Epidermal melanocyte (primary cell): ENCODE measurements around the gene STX16.
A peak's percentile ranks its signal among the peaks of the same experiment; 100 is the strongest.

Experiments used
- DNase-seq: peaks from one replicate; pipeline ENCODE4 v3.0.0; 2011; ENCODE audit warnings: low spot score; ENCODE audit not compliant: insufficient read length

Gene STX16

DNA sequence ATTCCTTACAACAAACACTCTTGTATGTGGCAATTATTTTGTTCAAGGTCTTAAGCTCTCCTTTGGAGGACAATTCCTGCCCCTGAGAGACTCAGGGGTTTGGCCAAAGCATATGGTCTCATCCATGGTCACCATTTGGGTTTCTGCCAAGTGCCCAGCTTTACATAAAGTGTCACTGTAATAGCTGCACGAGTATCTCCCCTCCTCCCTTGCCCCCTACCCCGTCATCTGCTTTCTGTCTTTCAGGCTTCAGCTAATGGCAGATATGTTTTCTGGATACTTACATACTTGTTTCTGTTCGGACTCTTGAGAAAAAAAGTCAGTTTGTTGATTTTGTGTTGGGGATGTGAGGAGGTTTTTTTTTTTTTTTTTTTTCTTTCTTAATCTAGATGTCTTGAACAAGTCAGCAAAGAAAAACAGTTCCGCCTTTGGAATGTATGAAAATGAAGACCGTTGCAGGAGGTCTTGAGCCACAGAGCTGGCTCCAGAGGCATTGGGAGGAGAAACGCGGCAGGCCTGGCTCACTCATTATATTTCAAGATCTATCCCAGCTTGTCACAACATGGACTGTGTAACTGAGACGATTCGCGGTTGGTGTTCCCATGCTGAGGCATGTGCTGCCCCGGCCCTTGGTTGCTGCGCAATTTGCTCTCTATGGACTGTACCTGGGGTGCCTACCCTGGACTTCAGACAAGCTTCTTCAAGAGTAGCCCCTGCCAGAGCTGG lies 32.6 kb upstream of the STX16 start:
- DNase-seq: no peak

DNA sequence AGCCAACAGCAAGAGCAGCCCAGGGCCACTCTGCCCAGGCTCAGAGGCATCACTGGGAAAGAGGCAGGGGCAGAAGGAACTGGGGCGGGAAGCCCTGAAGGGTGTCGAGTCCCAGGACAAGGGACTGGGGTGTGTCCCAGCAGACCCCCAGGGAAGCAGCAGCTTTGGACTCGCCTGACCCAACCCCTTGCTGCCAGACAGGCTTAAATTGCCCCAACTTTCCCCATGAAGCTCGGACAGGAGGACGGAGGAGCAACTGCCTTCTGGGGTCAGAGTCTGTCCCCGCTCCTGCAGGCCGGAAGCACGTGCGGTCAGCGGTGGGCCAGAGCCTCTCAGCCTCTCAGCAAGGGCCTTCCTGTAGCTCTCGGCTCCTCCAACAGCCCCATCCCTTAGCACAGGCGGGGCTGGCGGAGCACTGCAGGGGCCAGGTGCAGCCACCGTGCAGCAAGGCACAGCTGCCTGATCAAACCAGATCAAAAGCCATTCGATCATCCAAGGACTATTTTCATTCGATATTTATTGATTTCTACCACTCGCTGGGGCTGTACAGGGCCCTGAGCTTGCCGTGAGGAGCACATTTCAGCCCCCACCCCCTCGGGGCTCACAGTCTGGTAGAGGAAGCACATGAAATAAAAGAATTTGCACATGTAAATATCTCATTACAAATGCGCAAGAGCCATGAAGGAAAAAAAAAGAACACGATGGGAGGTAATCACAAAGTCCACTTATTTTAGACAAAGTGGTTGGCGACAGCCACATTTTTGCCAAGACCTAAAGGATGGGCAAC lies 31.8 kb upstream of the STX16 start:
- no peak for DNase-seq

DNA sequence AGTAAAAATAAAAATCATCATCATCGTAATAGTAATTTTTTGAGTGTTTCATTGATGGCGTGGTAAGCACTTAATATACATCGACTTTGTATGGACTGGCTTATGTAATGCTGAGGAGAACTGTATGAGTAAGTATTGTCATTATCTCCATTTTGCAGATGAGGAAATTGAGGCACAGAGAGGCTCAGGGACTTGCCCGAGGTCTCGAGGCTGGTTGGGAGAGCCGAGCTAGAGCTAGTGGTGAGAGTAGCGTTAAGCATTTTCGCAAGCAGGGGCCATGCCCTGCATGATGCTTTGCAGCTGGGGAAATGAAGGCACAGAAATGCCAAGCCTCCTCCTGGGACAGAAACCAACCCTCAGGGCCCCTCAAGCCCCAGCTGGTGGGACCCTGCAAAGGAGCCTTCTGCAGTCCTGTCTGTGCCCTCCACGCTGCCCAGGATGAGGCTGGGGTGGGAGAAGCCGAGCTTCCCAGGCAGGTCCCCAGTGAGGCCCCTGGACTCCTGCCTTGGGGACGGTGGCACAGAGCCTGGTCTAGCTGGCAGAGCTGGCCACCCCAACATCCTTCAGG lies 31.1 kb upstream of the STX16 start:
- no peak for DNase-seq

DNA sequence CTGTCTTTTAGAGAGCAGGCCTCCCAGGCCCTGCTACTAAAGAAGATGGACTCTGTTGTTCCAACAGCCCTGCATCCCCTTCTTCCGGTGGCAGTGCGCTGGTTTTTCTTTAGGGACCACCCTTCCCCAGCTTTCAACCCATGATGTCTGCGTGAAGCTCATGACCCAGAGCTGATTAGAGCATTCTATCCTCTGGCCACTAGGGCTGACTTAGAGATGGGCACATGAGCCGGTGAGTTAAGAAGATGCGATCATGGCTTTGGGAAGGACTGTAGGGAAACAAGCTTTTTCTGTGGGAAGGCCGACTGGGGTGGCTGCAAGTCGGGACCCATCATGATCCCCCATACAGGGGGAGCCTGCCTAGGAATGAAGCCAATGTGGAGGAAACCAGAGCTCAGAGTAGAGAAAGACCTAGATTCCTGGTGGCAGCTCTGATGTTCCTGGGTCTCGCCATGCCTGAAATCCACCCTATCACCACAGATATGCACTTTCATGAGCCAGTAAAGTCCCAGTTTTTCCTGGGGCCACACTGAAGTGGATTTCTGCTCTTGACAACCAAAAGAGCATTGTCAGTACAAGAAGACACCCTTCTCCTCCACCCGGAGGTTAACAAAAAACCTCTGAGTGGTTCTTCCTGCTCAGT lies 29.1 kb upstream of the STX16 start:
- no peak for DNase-seq

DNA sequence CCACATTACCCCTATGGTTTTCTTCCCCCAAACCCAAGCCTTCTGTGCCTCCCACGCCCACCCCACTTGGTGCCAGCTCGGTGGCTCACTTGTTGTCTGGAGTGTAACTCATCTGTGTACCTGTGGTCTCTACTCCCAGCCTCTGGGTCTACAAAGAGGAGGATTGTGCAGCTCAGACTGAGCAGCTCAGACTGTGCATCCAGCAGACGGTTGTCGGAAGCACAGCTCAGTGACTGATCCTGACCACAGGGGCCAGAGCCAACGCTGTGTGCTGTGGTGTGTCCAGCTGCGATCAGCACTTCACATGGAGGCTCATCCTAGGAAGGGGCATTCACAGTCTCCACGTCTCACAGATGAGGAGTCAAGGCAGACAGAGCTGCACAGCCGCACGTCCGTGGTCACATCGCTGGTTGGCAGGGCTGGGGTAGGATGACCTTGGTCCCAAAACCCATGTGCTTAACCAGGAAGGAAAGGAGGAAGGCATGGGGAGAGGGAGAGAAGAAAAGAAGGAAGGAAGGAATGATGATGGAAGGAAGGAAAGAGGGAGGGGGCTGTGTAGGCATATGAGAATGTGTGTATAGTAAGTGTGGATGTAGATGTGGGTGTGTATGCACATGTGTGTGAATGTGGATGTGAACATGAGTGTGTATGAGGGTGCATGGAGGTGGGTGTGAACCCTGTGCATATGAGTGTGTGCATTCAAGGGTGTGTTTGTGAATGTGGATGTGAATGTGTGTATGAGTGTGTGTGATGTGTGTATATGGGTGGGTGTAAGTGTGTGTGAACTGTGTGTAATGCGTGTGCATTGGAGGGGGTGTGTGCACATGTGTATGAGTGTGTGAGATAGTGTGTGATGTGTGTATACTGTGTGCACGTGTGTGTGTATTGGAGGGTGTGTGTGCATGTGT lies 28.2 kb upstream of the STX16 start:
- DNase-seq: no peak

DNA sequence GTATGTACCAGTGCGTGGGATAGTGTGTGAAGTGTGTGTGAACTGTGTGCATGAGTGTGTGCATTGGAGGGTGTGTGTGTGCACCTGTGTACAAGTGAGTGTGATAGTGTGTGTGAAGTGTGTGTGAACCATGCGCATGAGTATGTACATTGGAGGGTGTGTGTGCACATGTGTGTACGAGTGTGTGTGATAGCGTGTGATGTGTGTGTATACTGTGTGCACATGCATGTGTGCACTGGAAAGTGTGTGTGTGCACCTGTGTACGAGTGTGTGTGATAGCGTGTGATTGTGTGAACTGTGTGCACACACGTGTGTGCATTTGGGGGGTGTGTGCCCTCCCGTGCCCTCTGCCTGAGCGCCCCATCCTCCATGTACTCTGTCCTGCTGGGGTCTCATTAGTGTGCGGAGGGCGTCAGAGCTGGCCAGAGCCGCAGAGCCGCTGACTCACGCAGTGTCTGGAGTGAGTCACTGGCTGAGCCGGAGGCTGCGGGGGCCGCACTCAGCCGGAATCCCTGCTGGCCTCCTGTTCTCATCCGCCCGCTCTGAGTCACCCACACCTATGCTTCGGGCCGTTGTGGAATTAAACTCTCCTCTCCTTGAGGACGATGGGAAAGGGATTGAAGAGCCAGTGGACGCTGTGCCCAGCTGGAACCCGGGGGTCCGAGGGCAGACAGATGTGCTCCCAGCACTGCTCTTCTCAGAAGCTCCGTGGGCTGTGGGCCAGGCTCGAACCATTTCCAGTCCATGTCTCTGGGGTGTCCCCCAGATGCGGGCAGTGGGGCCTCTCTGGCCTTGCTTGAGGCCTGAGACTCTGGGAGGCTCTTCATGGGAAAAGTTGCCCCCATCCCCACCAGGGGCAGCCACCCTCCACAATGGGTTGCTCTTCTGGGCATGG lies 27.3 kb upstream of the STX16 start:
- DNase-seq: peak; percentile 70

DNA sequence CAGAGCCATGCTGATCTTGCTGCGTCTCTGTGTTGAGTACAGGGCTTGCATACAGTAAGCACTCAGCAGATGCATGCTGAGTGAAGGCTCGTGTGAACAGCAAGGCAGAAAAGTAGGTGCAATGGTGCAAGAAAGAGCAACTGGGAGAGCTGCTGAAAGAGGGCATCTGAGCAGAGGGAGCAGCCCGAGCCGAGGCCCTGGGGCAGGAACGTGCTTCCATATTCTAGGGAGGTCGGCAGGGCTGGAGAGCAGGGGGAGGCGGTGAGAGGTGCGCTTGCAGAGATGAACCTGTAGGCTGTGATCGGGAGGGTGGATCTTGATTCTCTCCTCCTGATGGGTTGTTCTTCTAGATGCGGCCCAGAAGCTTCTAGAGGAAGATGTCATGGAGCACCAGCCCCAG lies 26.4 kb upstream of the STX16 start:
- no peak for DNase-seq

DNA sequence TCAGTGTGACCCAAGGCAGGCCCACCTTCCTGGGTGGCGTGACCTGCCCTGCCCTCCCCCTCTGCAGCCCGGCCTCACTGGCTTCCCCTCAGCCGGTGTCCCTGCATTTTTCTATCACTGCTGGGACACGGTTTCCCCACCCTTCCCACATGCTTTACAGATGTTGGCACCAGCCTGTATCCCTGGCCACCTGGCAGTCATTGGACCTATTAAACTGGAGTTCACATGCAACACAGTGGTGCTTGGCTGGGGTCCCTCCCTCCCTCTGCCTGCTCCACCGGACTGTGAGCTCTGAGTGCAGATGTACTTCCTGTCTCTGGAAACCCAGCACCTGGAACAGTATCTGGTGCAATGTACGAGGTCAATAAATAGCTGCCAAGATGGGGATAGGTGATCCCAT lies 25.5 kb upstream of the STX16 start:
- no peak for DNase-seq

DNA sequence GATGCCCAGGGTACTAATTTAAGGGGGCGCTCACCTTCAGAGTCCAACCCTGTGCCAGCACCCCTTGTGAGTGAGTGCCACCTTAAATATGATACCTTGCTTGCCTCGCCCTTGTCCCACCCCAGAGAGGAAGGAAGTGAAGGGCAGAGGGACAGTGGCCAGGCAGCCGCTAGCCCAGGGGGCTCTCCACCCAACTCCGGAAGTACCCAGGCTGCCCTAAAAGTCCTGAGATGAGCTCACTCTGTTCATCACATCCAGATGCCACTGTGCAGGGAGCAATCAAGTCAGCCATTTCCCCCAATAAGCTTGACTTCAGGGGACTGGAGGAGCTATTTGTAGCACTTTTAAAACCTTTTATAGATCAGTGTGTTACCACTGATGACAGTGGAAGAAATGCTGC lies 25.0 kb upstream of the STX16 start:
- no peak for DNase-seq

DNA sequence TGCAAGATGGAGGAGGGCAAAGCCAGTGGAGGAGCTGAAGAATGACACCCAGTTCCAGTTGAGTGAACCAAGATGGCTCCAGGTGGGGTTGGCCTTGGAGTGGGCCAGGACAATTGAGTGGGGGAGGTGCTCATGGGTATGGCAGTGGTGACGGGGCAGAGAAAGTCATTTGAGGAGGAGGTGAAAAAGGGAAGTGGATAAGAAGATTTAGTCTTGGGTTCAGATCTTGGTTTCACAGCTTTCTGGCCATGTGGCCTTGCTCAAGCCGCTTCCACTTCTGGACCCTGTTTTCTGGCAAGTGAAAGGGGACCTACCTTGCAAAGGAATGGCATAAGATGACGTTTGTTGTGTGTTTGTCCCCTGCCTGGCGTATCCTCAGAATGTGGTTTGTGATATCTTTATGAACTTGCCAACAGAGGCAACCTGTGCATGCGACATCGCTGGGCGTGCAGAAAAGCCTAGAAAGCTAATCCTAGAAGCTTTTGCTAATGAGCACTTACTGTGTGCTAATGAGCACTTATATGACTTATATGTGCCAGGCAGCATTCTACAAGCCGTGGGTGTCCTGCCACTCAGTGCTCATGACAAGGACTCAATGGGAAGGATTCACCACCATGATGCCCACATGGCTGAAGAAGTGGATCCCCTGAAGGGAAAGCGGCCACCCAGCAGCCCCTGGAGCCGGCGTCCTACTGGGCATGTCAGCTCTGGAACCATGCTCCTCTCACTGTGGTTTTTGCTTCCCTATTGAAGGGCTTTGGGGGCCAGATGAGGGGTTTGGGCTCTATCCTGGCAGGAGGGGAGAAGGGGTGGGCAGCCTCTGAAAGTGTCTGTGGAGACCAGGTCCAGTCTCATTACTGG lies 23.6 kb upstream of the STX16 start:
- DNase-seq: no peak

DNA sequence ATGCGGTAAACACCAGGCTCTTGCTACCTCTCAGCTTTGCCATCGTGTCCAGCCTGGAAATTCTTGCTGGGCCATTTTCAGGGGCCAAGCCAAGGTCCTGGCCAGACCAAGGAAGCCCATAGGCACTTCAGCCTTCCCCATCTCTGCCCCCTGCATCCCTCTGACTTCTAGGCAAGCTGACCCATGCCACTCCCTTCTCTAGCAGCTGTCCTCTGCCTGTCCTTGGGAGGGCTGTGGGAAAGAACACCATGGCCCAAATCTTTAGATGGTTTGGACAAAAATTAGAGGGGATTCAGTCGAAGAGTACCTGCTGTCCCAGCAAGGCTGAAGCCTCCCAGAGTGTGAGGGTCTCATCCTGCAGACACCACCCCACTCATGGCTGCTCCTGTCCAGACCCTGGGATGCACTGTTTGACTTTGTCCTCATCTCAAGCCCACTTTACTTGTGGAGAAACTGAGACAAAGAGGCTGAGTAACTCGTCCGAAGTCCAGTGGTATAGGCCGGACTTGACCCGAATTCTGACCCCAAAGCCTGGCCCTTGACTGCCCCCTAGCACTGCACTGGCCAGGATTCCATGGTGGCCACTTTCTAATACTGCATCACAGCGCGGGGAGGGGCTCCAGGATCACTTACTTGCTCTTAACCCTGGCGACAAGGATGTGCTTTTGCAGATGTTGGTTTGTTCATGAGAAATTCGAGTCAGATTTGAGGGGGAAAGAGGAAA lies 22.4 kb upstream of the STX16 start:
- no peak for DNase-seq

DNA sequence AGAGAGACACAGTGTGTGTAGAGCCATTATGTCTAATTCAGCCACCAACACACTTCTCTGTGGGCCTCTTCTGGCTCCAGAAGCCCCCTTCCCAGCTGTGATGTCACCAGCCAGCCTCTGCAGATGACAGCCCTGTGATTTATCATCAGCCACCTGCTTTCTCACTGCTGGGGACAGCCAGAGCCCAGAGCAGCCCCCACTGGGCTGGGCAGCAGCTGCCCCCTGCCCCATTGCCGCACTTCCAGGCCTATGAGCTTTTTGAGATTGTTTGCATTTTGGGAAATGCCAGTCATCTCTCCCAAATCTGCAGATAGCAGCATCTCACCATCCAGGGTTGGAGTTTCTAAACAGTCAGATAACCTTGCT lies 21.9 kb upstream of the STX16 start:
- no peak for DNase-seq

DNA sequence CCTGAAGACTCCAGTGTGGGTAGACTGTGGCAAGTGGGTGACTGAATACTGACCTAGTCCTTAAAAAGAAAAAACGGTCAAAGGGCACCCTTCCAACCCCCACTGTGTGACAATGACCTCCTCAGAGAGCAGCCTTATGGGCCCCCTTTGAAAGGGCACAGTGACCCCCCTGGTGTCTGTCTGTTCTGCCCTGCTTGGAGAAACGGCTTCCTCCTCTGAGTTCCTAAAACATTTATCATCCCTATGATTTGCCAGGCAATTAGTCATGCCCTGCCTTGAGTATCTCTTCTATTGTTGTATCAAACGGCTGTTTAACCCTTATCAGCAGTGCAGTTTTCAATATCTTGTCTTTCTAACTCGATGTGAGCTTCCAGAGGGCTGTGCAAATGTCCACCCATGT lies 21.0 kb upstream of the STX16 start:
- DNase-seq: no peak

DNA sequence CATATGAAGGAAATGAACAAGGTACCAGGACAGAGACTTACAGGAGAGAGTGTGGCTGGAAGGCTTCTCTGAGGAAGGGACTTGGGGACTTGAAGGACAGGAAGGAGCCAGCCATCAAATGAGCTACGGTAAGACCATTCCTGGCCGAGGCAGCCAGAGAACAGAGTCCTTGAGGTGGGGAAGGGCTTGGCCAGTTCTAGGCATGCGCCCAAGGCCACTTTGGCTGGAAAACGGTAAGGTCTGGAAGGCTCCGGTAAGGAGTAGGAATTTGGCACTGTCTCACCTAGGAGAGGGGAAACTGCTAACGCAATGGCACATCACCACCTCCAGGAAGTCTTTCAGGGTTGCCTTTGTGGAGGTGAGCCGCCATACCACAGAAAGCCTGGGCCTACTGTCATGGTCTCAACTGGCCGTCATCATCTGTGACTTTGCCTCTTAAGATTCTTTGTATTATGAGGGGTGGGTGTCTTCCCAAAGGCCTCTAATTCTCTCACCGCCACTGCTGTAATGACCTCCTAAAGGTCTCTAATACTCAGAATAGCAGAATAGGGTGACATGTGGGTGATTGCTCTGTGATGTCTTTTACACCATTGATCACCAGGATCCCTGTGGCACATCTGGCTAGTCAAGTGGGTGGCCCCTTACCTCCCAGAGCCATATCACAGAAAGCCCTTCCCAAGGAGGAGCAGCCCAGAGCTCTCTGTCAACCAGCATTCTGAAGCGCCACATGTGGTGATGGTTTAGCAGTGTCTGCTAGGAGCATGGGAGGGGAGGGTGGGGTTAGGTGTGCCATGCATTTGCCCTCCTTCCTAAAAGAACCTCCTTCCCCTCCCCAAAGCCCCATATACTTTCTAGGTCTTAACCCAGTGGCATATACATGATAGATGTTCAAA lies 17.7 kb upstream of the STX16 start:
- no peak for DNase-seq

DNA sequence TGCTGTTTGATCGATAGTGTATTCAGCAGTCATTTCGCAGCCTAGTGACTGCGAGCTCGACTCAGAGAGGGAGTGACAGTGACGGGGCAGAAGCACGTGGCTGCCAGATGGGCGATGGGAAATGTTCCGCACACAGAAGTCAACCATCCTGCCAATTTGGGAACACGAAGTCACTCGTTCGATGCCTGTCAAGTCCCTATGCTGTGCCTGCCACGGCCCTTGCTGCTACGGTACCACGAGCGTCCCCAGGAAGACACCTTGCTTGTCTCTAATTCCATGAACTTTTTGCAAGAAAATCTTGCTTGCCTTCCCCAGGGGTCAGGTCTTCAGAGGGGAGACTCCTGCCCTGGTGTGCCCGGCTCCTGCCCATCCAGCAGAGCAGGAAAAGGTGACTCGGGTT lies 17.0 kb upstream of the STX16 start:
- no peak for DNase-seq

DNA sequence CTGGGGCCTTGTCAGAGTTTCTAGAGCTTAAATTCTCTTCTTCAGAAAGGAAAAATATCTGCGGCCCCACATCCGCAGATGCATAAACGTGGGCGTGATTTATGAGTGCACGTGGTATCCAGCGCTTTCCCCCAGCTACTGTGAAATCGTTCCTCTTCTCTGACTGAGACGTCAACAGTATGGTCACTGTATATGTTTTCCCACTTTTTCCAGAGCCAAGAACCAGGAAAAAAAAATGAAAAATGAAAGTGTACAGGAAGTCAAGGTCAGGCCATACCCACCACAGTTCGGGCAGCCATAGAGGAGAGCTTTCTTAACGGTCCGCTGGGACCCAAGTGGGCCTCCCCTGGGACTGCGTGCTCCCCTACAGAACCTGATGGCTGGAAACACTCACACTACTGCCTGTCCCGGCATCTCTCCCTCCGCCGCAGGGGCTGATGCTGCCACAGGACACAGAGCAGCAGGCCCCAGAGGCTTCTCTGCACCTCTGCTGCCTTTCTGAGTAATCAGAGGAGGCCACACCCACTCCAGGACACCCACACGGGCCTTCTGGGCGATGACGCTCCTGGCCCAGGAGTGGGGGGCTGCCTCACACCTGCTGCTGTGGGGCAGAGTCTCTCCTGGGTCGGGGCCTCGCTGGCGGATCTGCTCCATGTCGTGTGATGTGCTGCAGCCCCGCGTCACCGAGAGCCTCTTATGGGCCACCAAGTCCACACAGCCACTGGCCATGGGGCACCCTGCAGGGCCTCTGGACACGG lies 16.4 kb upstream of the STX16 start:
- no peak for DNase-seq

DNA sequence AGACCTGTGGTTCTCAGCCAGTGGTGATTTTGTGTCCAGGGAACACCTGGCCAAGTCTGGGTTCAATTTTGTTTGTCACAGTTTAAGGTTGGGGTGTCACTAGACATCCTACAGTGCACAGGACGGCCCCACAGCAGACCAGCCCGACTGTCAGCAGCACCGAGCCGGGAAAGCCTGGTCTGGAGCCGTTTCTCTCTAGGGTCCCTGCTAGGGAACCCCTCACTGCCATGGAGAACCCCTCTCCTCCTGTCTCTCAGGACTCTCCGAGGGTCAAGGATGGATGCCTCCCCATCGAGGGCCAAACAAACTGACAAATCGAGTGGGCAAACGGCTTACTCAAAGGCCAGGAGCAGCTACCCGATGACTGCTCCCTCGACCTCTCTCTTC lies 15.8 kb upstream of the STX16 start:
- DNase-seq: no peak
